Measurements from ENCODE around the gene RAVER1.
"Not testable (repeated sequence)": the region's sequence is repeated elsewhere in the genome, so short reads cannot be mapped to it uniquely, and the experiment has no call there.

Gene RAVER1

GRCh38 chr19:10368101-10368803, 34.9 kb upstream of the RAVER1 start:
- Histone ChIP-seq H4K8ac (ENCODE audit: low read depth, low read length) (no peak overlapping the region), H3K4me2 (ENCODE audit: low read length) (no peak overlapping the region), H3K9me3 (ENCODE audit: insufficient read depth, low read depth, low read length) (peaks cover 4% of the 10 kb centered on the region), H2AFZ (ENCODE audit: insufficient read depth, low read length, poor library complexity) (no peak overlapping the region), H3K18ac (ENCODE audit: low read length) (no peak overlapping the region), H3K23ac (ENCODE audit: low read length) (no peak overlapping the region), H4K91ac (ENCODE audit: low read depth, low read length) (no peak overlapping the region), H3K27ac (ENCODE audit: low read depth, low read length) (no peak overlapping the region), H3K14ac (ENCODE audit: low read length) (no peak overlapping the region), H3K79me2 (ENCODE audit: control insufficient read depth, insufficient read depth, low read length, poor library complexity) (no peaks in the 10 kb centered on the region), H2BK120ac (ENCODE audit: insufficient read depth, low read length, poor library complexity) (no peak overlapping the region), H4K12ac (ENCODE audit: low read depth, low read length) (no peak overlapping the region), H2BK5ac (ENCODE audit: low read depth, low read length, poor library complexity) (no peak overlapping the region), H2BK12ac (ENCODE audit: low read length) (no peak overlapping the region), H3K36me3 (ENCODE audit: control insufficient read depth in 1 of 2, insufficient read depth in 2 of 2, low read length in 2 of 2) (peaks cover 47 to 48% of the 10 kb centered on the region in 2 experiments), H3K27me3 (ENCODE audit: insufficient read depth, low read length) (no peaks in the 10 kb centered on the region), H3K9ac (ENCODE audit: low read length) (peak overlapping the region; percentile 33), H3K4ac (ENCODE audit: low read depth, low read length) (no peak overlapping the region), H3K4me3 (ENCODE audit: low read depth, low read length) (no peak overlapping the region), H3K4me1 (ENCODE audit: control insufficient read depth in 1 of 2, insufficient read depth in 2 of 2, low read length in 2 of 2) (no peaks in the 10 kb centered on the region), H2AK5ac (ENCODE audit: low read length) (no peak overlapping the region), H3K79me1 (ENCODE audit: low read length) (no peaks in the 10 kb centered on the region)
- no CpG with 5 or more reads among the region's 15 CpGs for WGBS (ENCODE audit: extremely low coverage, insufficient coverage, insufficient read length)
- DNase-seq: no peak

GRCh38 chr19:10366950-10367512, 33.7 kb upstream of the RAVER1 start:
- not testable (repeated sequence) for H3K79me2 ChIP-seq (ENCODE audit: control insufficient read depth, insufficient read depth, low read length, poor library complexity); H3K4ac ChIP-seq (ENCODE audit: low read depth, low read length); H3K79me1 ChIP-seq (ENCODE audit: low read length); H3K14ac ChIP-seq (ENCODE audit: low read length); H3K4me3 ChIP-seq (ENCODE audit: low read depth, low read length); H3K27ac ChIP-seq (ENCODE audit: low read depth, low read length); H3K27me3 ChIP-seq (ENCODE audit: insufficient read depth, low read length); H2BK120ac ChIP-seq (ENCODE audit: insufficient read depth, low read length, poor library complexity); H3K4me1 ChIP-seq (ENCODE audit: control insufficient read depth in 1 of 2, insufficient read depth in 2 of 2, low read length in 2 of 2); H2AFZ ChIP-seq (ENCODE audit: insufficient read depth, low read length, poor library complexity); H3K4me2 ChIP-seq (ENCODE audit: low read length); H3K23ac ChIP-seq (ENCODE audit: low read length); H2AK5ac ChIP-seq (ENCODE audit: low read length); H4K12ac ChIP-seq (ENCODE audit: low read depth, low read length); H3K9me3 ChIP-seq (ENCODE audit: insufficient read depth, low read depth, low read length); H3K9ac ChIP-seq (ENCODE audit: low read length); DNase-seq; H3K18ac ChIP-seq (ENCODE audit: low read length); H2BK12ac ChIP-seq (ENCODE audit: low read length); H4K8ac ChIP-seq (ENCODE audit: low read depth, low read length); H4K91ac ChIP-seq (ENCODE audit: low read depth, low read length); H2BK5ac ChIP-seq (ENCODE audit: low read depth, low read length, poor library complexity)
- WGBS (ENCODE audit: extremely low coverage, insufficient coverage, insufficient read length): no CpG with 5 or more reads among the region's 4 CpGs
- peaks cover 51 to 57% of the 10 kb centered on the region in 2 experiments for H3K36me3 ChIP-seq (ENCODE audit: control insufficient read depth in 1 of 2, insufficient read depth in 2 of 2, low read length in 2 of 2)

GRCh38 chr19:10365518-10365917, 32.2 kb upstream of the RAVER1 start:
- Histone ChIP-seq H3K9me3 (ENCODE audit: insufficient read depth, low read depth, low read length) (peaks cover 4% of the 10 kb centered on the region), H2BK5ac (ENCODE audit: low read depth, low read length, poor library complexity) (no peak overlapping the region), H3K4ac (ENCODE audit: low read depth, low read length) (no peak overlapping the region), H3K79me1 (ENCODE audit: low read length) (no peaks in the 10 kb centered on the region), H4K12ac (ENCODE audit: low read depth, low read length) (no peak overlapping the region), H3K14ac (ENCODE audit: low read length) (no peak overlapping the region), H3K4me2 (ENCODE audit: low read length) (no peak overlapping the region), H2AFZ (ENCODE audit: insufficient read depth, low read length, poor library complexity) (no peak overlapping the region), H3K27me3 (ENCODE audit: insufficient read depth, low read length) (no peaks in the 10 kb centered on the region), H2BK120ac (ENCODE audit: insufficient read depth, low read length, poor library complexity) (no peak overlapping the region), H3K9ac (ENCODE audit: low read length) (no peak overlapping the region), H2BK12ac (ENCODE audit: low read length) (no peak overlapping the region), H3K27ac (ENCODE audit: low read depth, low read length) (no peak overlapping the region), H3K36me3 (ENCODE audit: control insufficient read depth in 1 of 2, insufficient read depth in 2 of 2, low read length in 2 of 2) (peaks cover 61 to 70% of the 10 kb centered on the region in 2 experiments), H4K8ac (ENCODE audit: low read depth, low read length) (no peak overlapping the region), H3K18ac (ENCODE audit: low read length) (no peak overlapping the region), H3K23ac (ENCODE audit: low read length) (no peak overlapping the region), H3K4me3 (ENCODE audit: low read depth, low read length) (no peak overlapping the region), H2AK5ac (ENCODE audit: low read length) (no peak overlapping the region), H3K79me2 (ENCODE audit: control insufficient read depth, insufficient read depth, low read length, poor library complexity) (no peaks in the 10 kb centered on the region), H3K4me1 (ENCODE audit: control insufficient read depth in 1 of 2, insufficient read depth in 2 of 2, low read length in 2 of 2) (no peaks in the 10 kb centered on the region), H4K91ac (ENCODE audit: low read depth, low read length) (no peak overlapping the region)
- DNase-seq: no peak
- no CpG with 5 or more reads among the region's 23 CpGs for WGBS (ENCODE audit: extremely low coverage, insufficient coverage, insufficient read length)

GRCh38 chr19:10364644-10365043, 31.3 kb upstream of the RAVER1 start:
- H2AFZ ChIP-seq (ENCODE audit: insufficient read depth, low read length, poor library complexity): no peak overlapping the region
- no peak overlapping the region for H4K8ac ChIP-seq (ENCODE audit: low read depth, low read length)
- no peaks in the 10 kb centered on the region for H3K79me1 ChIP-seq (ENCODE audit: low read length)
- H2AK5ac ChIP-seq (ENCODE audit: low read length): no peak overlapping the region
- H3K79me2 ChIP-seq (ENCODE audit: control insufficient read depth, insufficient read depth, low read length, poor library complexity): no peaks in the 10 kb centered on the region
- H3K36me3 ChIP-seq (ENCODE audit: control insufficient read depth in 1 of 2, insufficient read depth in 2 of 2, low read length in 2 of 2): peaks cover 63 to 70% of the 10 kb centered on the region in 2 experiments
- H3K9ac ChIP-seq (ENCODE audit: low read length): no peak overlapping the region
- H4K12ac ChIP-seq (ENCODE audit: low read depth, low read length): no peak overlapping the region
- H2BK120ac ChIP-seq (ENCODE audit: insufficient read depth, low read length, poor library complexity): no peak overlapping the region
- H2BK12ac ChIP-seq (ENCODE audit: low read length): no peak overlapping the region
- no peak overlapping the region for H3K4ac ChIP-seq (ENCODE audit: low read depth, low read length)
- H3K18ac ChIP-seq (ENCODE audit: low read length): no peak overlapping the region
- no peak overlapping the region for H3K4me2 ChIP-seq (ENCODE audit: low read length)
- H3K4me1 ChIP-seq (ENCODE audit: control insufficient read depth in 1 of 2, insufficient read depth in 2 of 2, low read length in 2 of 2): no peaks in the 10 kb centered on the region
- H2BK5ac ChIP-seq (ENCODE audit: low read depth, low read length, poor library complexity): no peak overlapping the region
- no peak overlapping the region for H4K91ac ChIP-seq (ENCODE audit: low read depth, low read length)
- peaks cover 4% of the 10 kb centered on the region for H3K9me3 ChIP-seq (ENCODE audit: insufficient read depth, low read depth, low read length)
- no peak overlapping the region for H3K23ac ChIP-seq (ENCODE audit: low read length)
- H3K27ac ChIP-seq (ENCODE audit: low read depth, low read length): no peak overlapping the region
- no peak overlapping the region for H3K14ac ChIP-seq (ENCODE audit: low read length)
- WGBS (ENCODE audit: extremely low coverage, insufficient coverage, insufficient read length): no CpG with 5 or more reads among the region's 19 CpGs
- no peak for DNase-seq
- no peak overlapping the region for H3K4me3 ChIP-seq (ENCODE audit: low read depth, low read length)
- no peaks in the 10 kb centered on the region for H3K27me3 ChIP-seq (ENCODE audit: insufficient read depth, low read length)

All from trophoblast cell (in vitro differentiated cells and primary cell).